Thoracic aorta (tissue), 2 donors: Measurements from ENCODE around the gene AQP7. TPM values are rescaled to one million over a fixed set of nuclear protein-coding genes. Genes with fewer than 3 reads are reported as not detected.

Source experiments
- ATAC-seq: fragments of 150-250 bp; one replicate; pipeline ENCODE4 v1.8.0; 2017; ENCODE audit warnings: low read depth; ENCODE audit not compliant: insufficient number of reproducible peaks, low FRiP score
- DNase-seq: peaks from one replicate; pipeline ENCODE4 v3.0.0-alpha.2; 2020; ENCODE audit warnings: low spot score
- H3K27ac ChIP-seq, 2 donors: fragments of 200-600 bp; sonication (generic); 1 replicate in 1 of 2; 2 replicates in 1 of 2; pipeline ENCODE4 v1.5.1; 2016; ENCODE audit warnings: mild to moderate bottlenecking in 2 of 2, moderate library complexity in 2 of 2
- H3K27me3 ChIP-seq: fragments of 200-600 bp; sonication (generic); replicated peaks from 2 replicates; pipeline ENCODE4 v1.6.0; 2016; ENCODE audit warnings: mild to moderate bottlenecking; ENCODE audit not compliant: insufficient read depth
- H3K36me3 ChIP-seq: fragments of 200-600 bp; sonication (generic); one replicate; pipeline ENCODE4 v1.5.1; 2016
- H3K4me1 ChIP-seq, 2 donors: fragments of 200-600 bp; sonication (generic); 1 replicate in 1 of 2; 2 replicates in 1 of 2; pipeline versions ENCODE4 v1.5.1 to v1.6.0; 2016; ENCODE audit warnings: low read depth in 2 of 2, mild to moderate bottlenecking in 1 of 2; ENCODE audit not compliant: control insufficient read depth in 1 of 2
- H3K4me3 ChIP-seq: fragments of 200-600 bp; sonication (generic); 2 replicates; pipeline ENCODE4 v1.5.1; 2016; ENCODE audit warnings: mild to moderate bottlenecking
- H3K9me3 ChIP-seq: fragments of 200-600 bp; sonication (generic); 2 replicates; pipeline ENCODE4 v1.5.1; 2016
- CTCF ChIP-seq: fragments of 200-600 bp; sonication (generic); IDR thresholded peaks from one replicate; pipeline ENCODE4 v1.5.1; 2019; ENCODE audit warnings: antibody characterized with exemption
- total RNA-seq, 2 donors: library from RNA; depleted of rRNA; stranded (reverse); fragments of >200 nt; gene quantifications; one replicate each; pipeline versions ENCODE4 v1.1.0 to v1.2.3, GENCODE V29; 2016

AQP7 gene
- total RNA-seq, 2 donors from 2014 or later: 1.8 to 1.9 TPM

GRCh38 chr9:33437205-33437604, 34.8 kb upstream of the AQP7 start:
- no peak overlapping the region for H3K4me3 ChIP-seq
- TF ChIP-seq CTCF: no peak
- H3K27ac ChIP-seq: no peak overlapping the region
- DNase-seq (no peak), ATAC-seq (no peak)
- no peaks in the 10 kb centered on the region for H3K36me3 ChIP-seq
- H3K4me1 ChIP-seq: no peaks in the 10 kb centered on the region
- no peaks in the 10 kb centered on the region for H3K27me3 ChIP-seq
- H3K9me3 ChIP-seq: no peaks in the 10 kb centered on the region

GRCh38 chr9:33436445-33436844, 34.1 kb upstream of the AQP7 start:
- DNase-seq (no peak), ATAC-seq (no peak)
- Histone ChIP-seq H3K9me3 (no peaks in the 10 kb centered on the region), H3K27me3 (no peaks in the 10 kb centered on the region), H3K27ac (no peak overlapping the region), H3K4me1 (no peaks in the 10 kb centered on the region), H3K4me3 (no peak overlapping the region), H3K36me3 (no peaks in the 10 kb centered on the region)
- no peak for TF ChIP-seq CTCF

- H3K27ac ChIP-seq: no peak overlapping the region
- ATAC-seq: no peak
- no peak overlapping the region for H3K4me3 ChIP-seq
- TF ChIP-seq CTCF: no peak
- H3K9me3 ChIP-seq: no peaks in the 10 kb centered on the region
- H3K4me1 ChIP-seq: no peaks in the 10 kb centered on the region
- H3K27me3 ChIP-seq: no peaks in the 10 kb centered on the region
- DNase-seq: no peak
- H3K36me3 ChIP-seq: no peaks in the 10 kb centered on the region
Observed at GRCh38 chr9:33435821-33436277, 33.5 kb upstream of the AQP7 start.

GRCh38 chr9:33434317-33435105, 32.1 kb upstream of the AQP7 start:
- DNase-seq (no peak), ATAC-seq (no peak)
- Histone ChIP-seq H3K27me3 (no peaks in the 10 kb centered on the region), H3K9me3 (no peaks in the 10 kb centered on the region), H3K27ac (no peak overlapping the region), H3K4me3 (no peak overlapping the region), H3K4me1 (no peaks in the 10 kb centered on the region), H3K36me3 (no peaks in the 10 kb centered on the region)
- TF ChIP-seq CTCF: no peak

- H3K27ac ChIP-seq: no peak overlapping the region
- H3K36me3 ChIP-seq: no peaks in the 10 kb centered on the region
- TF ChIP-seq CTCF: no peak
- H3K4me3 ChIP-seq: no peak overlapping the region
- no peak for DNase-seq
- no peak for ATAC-seq
- H3K4me1 ChIP-seq: no peaks in the 10 kb centered on the region
- no peaks in the 10 kb centered on the region for H3K9me3 ChIP-seq
- no peaks in the 10 kb centered on the region for H3K27me3 ChIP-seq
Observed at GRCh38 chr9:33433871-33434270, 31.5 kb upstream of the AQP7 start.
